Lung (tissue), 12 donors: Measurements from ENCODE around the gene JPH3. TPM values are rescaled to one million over a fixed set of nuclear protein-coding genes. Genes with fewer than 3 reads are reported as not detected.

Experiments
- ATAC-seq: fragments of 200-7000 bp; cut with Tn5 transposase; one replicate; pipeline ENCODE4 v1.9.1; 2020; ENCODE audit warnings: moderate number of reproducible peaks; ENCODE audit not compliant: insufficient read depth, low FRiP score
- DNase-seq, 3 donors: peaks; one replicate each; pipeline ENCODE4 v3.0.0-alpha.2; 2013 to 2017
- H3K27ac ChIP-seq, 2 donors: one replicate each; pipeline ENCODE4 v1.5.1; 2013; ENCODE audit warnings: mild to moderate bottlenecking in 2 of 2, moderate library complexity in 2 of 2, control low read depth in 1 of 2, inconsistent platforms in 1 of 2, low read depth in 1 of 2, low read length in 1 of 2
- H3K27me3 ChIP-seq, 3 donors: one replicate each; pipeline ENCODE4 v1.5.1; 2013; ENCODE audit warnings: low read length in 2 of 3; ENCODE audit not compliant: control insufficient read depth in 3 of 3, insufficient read depth in 3 of 3
- H3K36me3 ChIP-seq, 4 donors: one replicate each; pipeline ENCODE4 v1.5.1; 2013; ENCODE audit warnings: low read length in 4 of 4, mild to moderate bottlenecking in 1 of 4, moderate library complexity in 1 of 4; ENCODE audit not compliant: control insufficient read depth in 4 of 4, insufficient read depth in 4 of 4
- H3K4me1 ChIP-seq, 5 donors: one replicate each; pipeline ENCODE4 v1.5.1; 2013; ENCODE audit warnings: low read length in 5 of 5, mild to moderate bottlenecking in 2 of 5, moderate library complexity in 1 of 5; ENCODE audit not compliant: control insufficient read depth in 5 of 5, insufficient read depth in 5 of 5
- H3K4me3 ChIP-seq: one replicate; pipeline ENCODE4 v1.5.1; 2013; ENCODE audit warnings: mild to moderate bottlenecking, control low read depth, moderate library complexity
- H3K9ac ChIP-seq, 2 donors: one replicate each; pipeline ENCODE4 v1.5.1; 2013; ENCODE audit warnings: low read length in 2 of 2, control low read depth in 1 of 2; ENCODE audit not compliant: insufficient read depth in 1 of 2
- H3K9me3 ChIP-seq, 4 donors: one replicate each; pipeline ENCODE4 v1.5.1; 2013; ENCODE audit warnings: low read length in 3 of 4, mild to moderate bottlenecking in 1 of 4, moderate library complexity in 1 of 4; ENCODE audit not compliant: control insufficient read depth in 4 of 4, insufficient read depth in 3 of 4
- CTCF ChIP-seq: IDR thresholded peaks from 2 replicates; pipeline ENCODE4 v1.5.1; 2012; ENCODE audit warnings: mild to moderate bottlenecking; ENCODE audit errors: control extremely low read depth, extremely low read depth
- WGBS, 2 donors: extraction: QIAGEN DNeasy Blood & Tissue Kit; methylation state at CpG; one replicate each; pipeline ENCODE4 v1.1.7; 2013; 5-methylcytosine and 5-hydroxymethylcytosine counted together
- polyA plus RNA-seq, 2 donors: library from polyadenylated mRNA; stranded (reverse); fragments of 200-250 nt; gene quantifications; one replicate each; pipeline ENCODE4 v1.2.1, GENCODE V29; 2013
- total RNA-seq, 2 donors: library from RNA; depleted of rRNA in 1 of 2; stranded (reverse); fragments of >200 nt in 1 of 2; gene quantifications; one replicate each; pipeline ENCODE4 v1.2.1, GENCODE V29; 2014 to 2021
- donor health status: control.
- donor health status: control.
- donor health status: Bipolar disorder and iron deficiency.
- donor health status: healthy.
- donor health status: DM: yes; HTN: yes; CAD: no.

The JPH3 gene
- total and polyA plus RNA-seq, 4 donors = 0.04 to 0.68 (median 0.13) TPM

- ATAC-seq (no peak), DNase-seq (no peak)
- H3K4me3 ChIP-seq = no peak overlapping the region
- peaks cover 0 to 16% (median 0%) of the 10 kb centered on the region in 5 donors for H3K4me1 ChIP-seq
- peaks cover 0 to 56% (median 11%) of the 10 kb centered on the region in 4 donors for H3K36me3 ChIP-seq
- H3K9ac ChIP-seq = no peak overlapping the region
- no peaks in the 10 kb centered on the region for H3K27me3 ChIP-seq
- TF ChIP-seq CTCF = no peak
- WGBS, 2 donors = 96 to 97% methylated on average over 12 of the region's 12 CpGs
- peaks cover 0 to 3% (median 0%) of the 10 kb centered on the region in 4 donors for H3K9me3 ChIP-seq
- H3K27ac ChIP-seq = no peak overlapping the region
These were observed 107.4 kb downstream of the JPH3 start for GRCh38 chr16:87709677-87710076.

DNA sequence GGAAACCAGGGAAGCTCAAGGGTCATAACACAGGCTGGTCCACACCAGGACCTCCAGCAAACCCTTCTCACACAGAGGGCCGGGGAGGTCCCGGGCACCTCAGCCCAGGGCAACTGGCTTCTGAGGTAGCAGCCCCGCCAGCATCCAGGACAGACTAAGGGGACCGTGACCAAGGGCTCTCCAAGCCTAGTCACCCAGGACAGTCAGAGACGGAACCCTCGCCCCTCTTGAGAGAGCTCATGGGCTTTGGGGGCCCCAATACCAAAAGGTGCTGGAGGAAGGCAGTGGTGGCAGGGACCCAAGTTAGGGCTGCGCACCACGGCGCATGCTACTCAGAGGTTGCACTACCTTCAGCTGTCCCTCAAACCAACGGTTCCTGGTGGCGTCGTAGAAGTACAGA, 108.6 kb downstream of the JPH3 start:
- ATAC-seq (no peak), DNase-seq (no peak)
- WGBS, 2 donors = 92 to 95% methylated on average over 12 of the region's 12 CpGs
- Histone ChIP-seq H3K27ac (no peak overlapping the region), H3K4me3 (no peak overlapping the region), H3K27me3 (no peaks in the 10 kb centered on the region), H3K9me3 (peaks cover 0 to 3% (median 0%) of the 10 kb centered on the region in 4 donors), H3K4me1 (peaks cover 0 to 6% (median 0%) of the 10 kb centered on the region in 5 donors), H3K36me3 (peaks cover 2 to 56% (median 11%) of the 10 kb centered on the region in 4 donors), H3K9ac (no peak overlapping the region)
- TF ChIP-seq CTCF = no peak

DNA sequence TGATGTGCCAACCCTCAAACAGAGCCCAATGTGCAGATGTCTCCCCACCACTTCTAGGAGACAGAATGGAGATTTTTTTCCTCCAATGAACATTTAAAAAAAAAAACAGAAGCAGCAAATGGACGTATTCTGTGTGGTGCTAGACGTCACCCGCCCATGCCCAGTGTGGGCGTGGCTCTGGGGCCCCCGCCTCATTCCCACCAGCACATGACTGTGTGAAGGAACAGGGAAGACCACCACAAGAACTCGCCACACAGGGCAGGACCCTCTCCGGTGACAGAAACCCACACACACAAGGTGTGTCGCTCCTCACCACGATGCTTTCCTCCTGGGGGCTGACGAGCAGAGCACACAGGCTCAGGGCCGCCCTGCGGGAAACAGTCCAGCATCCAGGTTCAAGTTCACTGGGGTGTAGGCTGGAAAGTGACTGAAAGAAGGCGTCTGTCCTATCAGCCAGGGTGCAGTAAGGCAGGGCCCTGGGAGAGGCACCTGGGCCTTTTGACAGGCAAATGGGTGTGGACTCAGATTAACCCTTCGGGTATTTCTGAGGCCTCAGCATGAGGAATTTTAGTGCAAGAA, 110.0 kb downstream of the JPH3 start:
- DNase-seq (no peak), ATAC-seq (no peak)
- H3K27ac ChIP-seq = no peak overlapping the region
- H3K4me3 ChIP-seq = no peak overlapping the region
- H3K9ac ChIP-seq = no peak overlapping the region
- no peak for TF ChIP-seq CTCF
- H3K27me3 ChIP-seq = no peaks in the 10 kb centered on the region
- H3K4me1 ChIP-seq = no peaks in the 10 kb centered on the region
- peaks cover 5 to 57% (median 8%) of the 10 kb centered on the region in 4 donors for H3K36me3 ChIP-seq
- 93% methylated on average over 14 of the region's 14 CpGs for WGBS, 2 donors
- H3K9me3 ChIP-seq = peaks cover 0 to 3% (median 0%) of the 10 kb centered on the region in 4 donors
